GM10248 (cell line): ENCODE results near the gene PDE4D.

ENCODE experiments used
- CTCF ChIA-PET: fragments of 300-600 bp; sonication (Branson Sonifier 250); formaldehyde crosslinking; extraction: SDS; loops from one replicate; lab custom pipeline; 2021; ENCODE audit warnings: antibody characterized with exemption; lab: Yijun Ruan, JAX
- POLR2A ChIA-PET: fragments of 350-650 bp; sonication (Branson Sonifier 250); formaldehyde crosslinking; extraction: SDS; loops from one replicate; lab custom pipeline; 2020; ENCODE audit warnings: antibody characterized with exemption; lab: Yijun Ruan, JAX
- DNase-seq: peaks from one replicate; pipeline ENCODE4 v3.0.0; 2012; ENCODE audit errors: extremely low spot score
- CTCF ChIP-seq: IDR thresholded peaks from 2 replicates; pipeline ENCODE4 v1.5.1; 2012; ENCODE audit warnings: mild to moderate bottlenecking, low read depth; ENCODE audit errors: extremely low read depth, missing control alignments, control extremely low read depth

Gene PDE4D

GRCh38 chr5:59449905-59450644 lies 443.5 kb downstream of the PDE4D start:
- ChIA-PET CTCF (no interaction called here), POLR2A (no interaction called here)
- DNase-seq, result no peak
- peak; percentile 13 for TF ChIP-seq CTCF

GRCh38 chr5:59446356-59446755 lies 447.2 kb downstream of the PDE4D start:
- ChIA-PET POLR2A (no interaction called here), CTCF (no interaction called here)
- no peak for DNase-seq
- TF ChIP-seq CTCF, result no peak

DNA sequence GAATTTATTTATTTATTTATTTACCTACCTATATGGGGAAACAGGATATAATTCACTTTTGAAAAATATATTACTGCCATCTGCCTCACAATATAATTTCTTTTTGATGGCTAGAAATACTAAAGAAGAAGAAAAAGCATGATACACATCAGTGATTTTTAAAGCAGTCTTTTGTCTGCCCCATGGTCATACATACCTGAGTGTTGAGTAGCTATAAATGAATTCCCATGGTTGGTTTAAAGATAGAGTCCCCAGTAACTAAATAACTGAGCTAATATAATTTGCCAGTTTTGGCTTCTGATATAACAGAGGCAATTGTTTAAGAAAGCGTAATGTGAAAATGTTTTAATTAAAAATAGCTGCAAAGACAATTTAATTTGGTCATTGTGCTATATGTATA lies 447.8 kb downstream of the PDE4D start:
- no peak for TF ChIP-seq CTCF
- ChIA-PET CTCF (no interaction called here), POLR2A (no interaction called here)
- DNase-seq, result no peak

- ChIA-PET POLR2A (no interaction called here), CTCF (interaction anchor here (1.6 kb wide), 1 partner anchor 251 kb away, joined by 3 read pairs; no protein-coding TSS in a partner anchor)
- no peak for DNase-seq
Measured at GRCh38 chr5:59439303-59439702, 454.2 kb downstream of the PDE4D start.

DNA sequence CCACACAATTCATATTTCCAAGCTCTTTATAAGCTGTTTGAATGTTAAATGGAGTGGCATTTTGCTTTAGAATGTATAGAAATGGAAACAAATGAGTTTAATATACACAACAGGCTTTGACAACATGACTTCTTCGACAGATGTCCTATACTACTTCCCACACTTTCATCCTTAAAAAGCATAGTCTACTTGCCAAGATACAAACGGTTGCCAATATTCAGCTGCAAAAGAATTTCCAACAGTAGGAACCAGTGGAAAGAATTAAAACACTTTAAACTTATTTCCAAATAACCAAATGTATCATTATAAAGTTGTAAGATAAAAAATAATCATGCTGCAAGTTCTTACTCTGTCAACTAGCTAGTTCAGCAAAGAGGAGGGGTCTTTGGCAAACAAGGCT lies 456.4 kb downstream of the PDE4D start:
- CTCF ChIA-PET, result interaction anchor here (1.1 kb wide), 1 partner anchor 14 kb away, joined by 3 read pairs; no protein-coding TSS in a partner anchor
- DNase-seq, result no peak
- TF ChIP-seq CTCF, result no peak
- POLR2A ChIA-PET, result no interaction called here

More at GRCh38 chr5:59439303-59439702, 454.2 kb downstream of the PDE4D start:
- no peak for TF ChIP-seq CTCF

DNA sequence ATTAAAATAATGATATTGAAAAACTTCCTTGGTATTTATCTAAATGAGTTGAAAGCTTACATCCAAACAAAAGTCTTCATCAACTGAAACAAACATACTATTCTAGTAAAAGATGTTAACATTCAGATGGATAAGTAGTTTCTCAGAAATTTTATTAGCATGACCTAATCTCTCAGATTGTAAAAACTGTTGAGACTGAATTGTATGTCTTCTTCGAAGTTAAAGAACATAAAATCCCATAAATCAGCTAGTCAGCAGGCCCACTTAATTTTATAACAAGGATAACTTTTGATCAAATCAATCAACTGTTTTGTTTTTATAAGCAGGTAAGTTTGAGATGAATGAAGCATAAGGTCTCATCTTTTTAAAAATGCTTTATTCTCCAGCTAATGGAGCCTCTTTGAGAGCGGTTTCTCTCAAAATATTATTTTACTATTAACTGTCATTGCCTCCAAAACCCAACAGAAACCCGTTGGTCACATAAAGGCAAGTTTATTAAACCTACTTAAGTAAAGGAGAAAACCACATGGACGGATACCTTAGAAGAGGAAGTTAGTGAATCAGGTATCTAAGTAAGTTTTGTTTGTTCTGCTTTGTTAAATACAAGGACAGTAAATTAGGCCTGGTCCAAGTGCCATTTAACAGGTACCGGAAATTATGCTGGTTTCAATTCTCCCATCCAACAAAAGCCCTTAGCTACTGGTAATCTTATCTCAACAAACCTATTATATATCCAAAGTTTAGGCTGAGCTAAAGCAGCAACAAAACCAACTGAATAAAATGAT lies 457.0 kb downstream of the PDE4D start:
- CTCF ChIA-PET, result interaction anchor here (1.1 kb wide), 1 partner anchor 14 kb away, joined by 3 read pairs; no protein-coding TSS in a partner anchor
- TF ChIP-seq CTCF, result no peak
- DNase-seq, result no peak
- POLR2A ChIA-PET, result no interaction called here
